Activated CD4-positive, alpha-beta T cell treated with anti-CD3 and anti-CD28 coated beads for 36 hours (primary cell): ENCODE data around the gene GSTM3. TPM values are rescaled to one million over a fixed set of nuclear protein-coding genes. Genes with fewer than 3 reads are reported as not detected.

ENCODE experiments used
- ATAC-seq: fragments of 200-7000 bp; cut with Tn5 transposase; one replicate; pipeline ENCODE4 v1.10.0; 2021; ENCODE audit warnings: mild to moderate bottlenecking, moderate library complexity
- CTCF ChIA-PET: fragments of 350-600 bp; sonication (Branson Sonifier 250); formaldehyde crosslinking; loops from one replicate; lab custom pipeline; 2021; ENCODE audit warnings: antibody characterized with exemption; lab: Charles Lee
- POLR2A ChIA-PET: fragments of 350-600 bp; sonication (Branson Sonifier 250); formaldehyde crosslinking; loops from one replicate; lab custom pipeline; 2021; ENCODE audit warnings: antibody characterized with exemption, inconsistent platforms; lab: Charles Lee
- DNase-seq: peaks from one replicate; pipeline ENCODE4 v3.0.0-alpha.2; 2020
- H3K27ac Mint-ChIP-seq: one replicate; pipeline ENCODE4 v1.8.0; 2021; ENCODE audit warnings: mixed read lengths
- H3K27me3 Mint-ChIP-seq: one replicate; pipeline ENCODE4 v1.8.0; 2021; ENCODE audit warnings: mixed read lengths
- H3K36me3 Mint-ChIP-seq: one replicate; pipeline ENCODE4 v1.8.0; 2021; ENCODE audit warnings: low read depth, mixed read lengths
- H3K4me1 Mint-ChIP-seq: one replicate; pipeline ENCODE4 v1.8.0; 2021; ENCODE audit warnings: mixed read lengths
- H3K4me3 Mint-ChIP-seq: one replicate; pipeline ENCODE4 v1.8.0; 2021; ENCODE audit warnings: mild to moderate bottlenecking, moderate library complexity, mixed read lengths
- H3K9me3 Mint-ChIP-seq: one replicate; pipeline ENCODE4 v1.8.0; 2021; ENCODE audit warnings: low read depth, mixed read lengths
- intact Hi-C, 2 experiments: fragments of 100-400 bp; cut with DNase I in 1 of 2; cut with micrococcal nuclease in 1 of 2; formaldehyde crosslinking; loops; one replicate each; pipeline versions ENCODE4 v1.14.2 to v1.15.1; 2022 to 2024; cut with DNase I, micrococcal nuclease
- total RNA-seq, 2 experiments: library from RNA; stranded (reverse); gene quantifications; one replicate each; pipeline ENCODE4 v1.2.3, GENCODE V29; 2021

GSTM3 gene
- total RNA-seq, 2 experiments from 2014 or later = 47.6 to 49.1 TPM

DNA sequence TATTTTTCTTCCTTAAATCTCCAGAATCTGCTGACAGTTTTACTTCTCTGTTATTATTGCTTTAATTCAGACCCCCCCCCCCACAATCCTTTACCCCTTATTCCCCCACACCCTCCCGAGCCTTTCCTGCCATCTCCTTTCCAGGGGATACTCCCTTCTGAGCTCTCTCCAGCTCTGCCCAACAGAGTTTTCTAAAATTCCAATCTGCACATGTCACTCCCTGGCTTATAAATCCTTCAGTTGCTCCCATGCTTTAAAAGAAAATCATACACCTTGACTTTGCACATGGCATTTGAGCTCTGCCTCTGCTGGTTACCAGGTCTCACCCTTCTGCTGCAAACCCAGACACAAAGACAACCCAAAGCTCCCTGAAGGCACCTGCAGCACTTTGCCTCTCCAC lies 34.6 kb upstream of the GSTM3 start:
- Mint-ChIP-seq H3K9me3 (no peaks in the 10 kb centered on the region), H3K4me1 (no peaks in the 10 kb centered on the region), H3K36me3 (no peaks in the 10 kb centered on the region), H3K4me3 (no peak overlapping the region), H3K27ac (no peak overlapping the region), H3K27me3 (no peaks in the 10 kb centered on the region)
- ChIA-PET CTCF (interaction anchor here (0.8 to 26.0 kb wide), 16 partner anchors 10 to 236 kb away, joined by 3 to 499 read pairs (median 6); partner anchors contain the start of genes AHCYL1 and GSTM1), POLR2A (no interaction called here)
- intact Hi-C loops = no loop called here
- ATAC-seq (no peak), DNase-seq (no peak)

DNA sequence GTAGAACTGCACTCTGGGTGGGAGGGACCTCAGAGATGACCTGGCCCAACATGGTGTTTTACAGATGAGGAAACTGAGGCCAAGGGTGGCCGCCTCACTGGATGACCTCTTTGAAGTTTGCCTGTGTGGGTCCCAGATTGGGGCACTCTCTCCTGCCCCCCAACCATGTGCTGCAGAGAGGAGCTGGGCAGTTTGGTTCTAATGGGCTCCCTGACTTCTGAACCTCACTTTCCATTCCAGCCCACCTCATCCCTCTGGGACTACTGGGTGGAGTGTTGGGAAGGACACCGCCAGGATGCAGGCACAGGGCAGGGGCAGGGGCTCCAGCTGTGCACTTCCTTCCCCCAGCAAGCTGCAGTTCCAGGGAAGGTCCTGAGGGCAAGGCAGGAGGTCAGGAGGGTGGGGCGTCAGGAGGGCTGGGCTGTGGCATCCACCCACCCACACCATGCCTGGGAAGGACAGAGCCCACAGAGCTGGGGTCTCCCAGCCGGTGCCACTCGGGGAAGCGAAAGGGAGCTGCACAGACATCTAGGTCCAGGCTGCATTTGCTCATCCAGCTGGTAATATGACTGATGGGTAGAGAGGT lies 33.2 kb upstream of the GSTM3 start:
- no peaks in the 10 kb centered on the region for H3K36me3 Mint-ChIP-seq

DNA sequence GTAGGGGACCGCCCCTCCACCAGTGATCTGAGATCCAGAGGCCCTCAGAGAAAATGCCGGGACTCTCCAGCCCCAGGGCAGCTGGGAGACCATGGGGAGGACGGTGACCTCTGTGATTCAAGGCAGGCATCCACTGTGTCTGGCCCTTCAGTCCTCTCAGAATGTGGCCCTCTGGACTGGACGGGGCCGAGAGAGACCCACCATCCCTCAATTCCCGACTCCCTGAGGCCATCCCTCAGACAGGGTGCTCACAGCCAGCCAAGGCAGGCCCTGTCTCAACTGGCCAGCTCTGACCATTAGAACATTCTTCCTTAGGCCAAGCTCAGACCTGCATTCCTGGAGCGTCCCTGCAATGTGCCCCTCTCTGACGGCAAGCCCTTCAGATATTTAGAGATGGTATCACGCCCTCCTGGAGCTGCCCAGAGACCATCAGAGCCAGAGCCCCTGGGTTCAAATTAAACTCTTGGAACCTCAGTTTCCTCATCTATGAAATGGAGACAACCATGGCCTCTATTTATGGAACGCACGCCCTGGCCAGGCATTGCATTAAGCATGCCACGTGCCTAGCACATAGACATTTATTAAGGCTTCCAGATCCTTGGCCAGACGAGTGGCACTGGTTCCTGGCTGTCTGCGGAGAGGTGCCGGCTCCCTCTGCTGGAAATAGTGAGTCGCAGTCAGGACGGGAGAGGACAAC lies 32.5 kb upstream of the GSTM3 start:
- no peaks in the 10 kb centered on the region for H3K27me3 Mint-ChIP-seq
- CTCF ChIA-PET = interaction anchor here (0.6 to 26.0 kb wide), 16 partner anchors 12 to 821 kb away, joined by 3 to 499 read pairs (median 4); partner anchors contain the start of genes AHCYL1 and GNAI3
- no peaks in the 10 kb centered on the region for H3K4me1 Mint-ChIP-seq
- H3K9me3 Mint-ChIP-seq = no peaks in the 10 kb centered on the region
- DNase-seq = peak; percentile 85
- POLR2A ChIA-PET = no interaction called here
- no peaks in the 10 kb centered on the region for H3K36me3 Mint-ChIP-seq
- peak; percentile 88 for ATAC-seq
- no peak overlapping the region for H3K4me3 Mint-ChIP-seq
- H3K27ac Mint-ChIP-seq = no peak overlapping the region
- intact Hi-C loops = loop anchor here (1.0 to 2.0 kb wide), 4 partner anchors 130 to 238 kb away; no protein-coding TSS in a partner anchor

More for the DNA sequence above, 33.2 kb upstream of the GSTM3 start:
- Mint-ChIP-seq H3K27me3 (no peaks in the 10 kb centered on the region), H3K27ac (no peak overlapping the region), H3K9me3 (no peaks in the 10 kb centered on the region), H3K4me3 (no peak overlapping the region), H3K4me1 (no peaks in the 10 kb centered on the region)
- DNase-seq = no peak
- no peak for ATAC-seq
- ChIA-PET CTCF (interaction anchor here (0.6 to 26.0 kb wide), 24 partner anchors 8 to 820 kb away, joined by 3 to 499 read pairs (median 4); partner anchors contain the start of genes AHCYL1, GSTM1 and GSTM4), POLR2A (no interaction called here)
- intact Hi-C loops = loop anchor here (1.0 to 2.0 kb wide), 4 partner anchors 131 to 237 kb away; no protein-coding TSS in a partner anchor

DNA sequence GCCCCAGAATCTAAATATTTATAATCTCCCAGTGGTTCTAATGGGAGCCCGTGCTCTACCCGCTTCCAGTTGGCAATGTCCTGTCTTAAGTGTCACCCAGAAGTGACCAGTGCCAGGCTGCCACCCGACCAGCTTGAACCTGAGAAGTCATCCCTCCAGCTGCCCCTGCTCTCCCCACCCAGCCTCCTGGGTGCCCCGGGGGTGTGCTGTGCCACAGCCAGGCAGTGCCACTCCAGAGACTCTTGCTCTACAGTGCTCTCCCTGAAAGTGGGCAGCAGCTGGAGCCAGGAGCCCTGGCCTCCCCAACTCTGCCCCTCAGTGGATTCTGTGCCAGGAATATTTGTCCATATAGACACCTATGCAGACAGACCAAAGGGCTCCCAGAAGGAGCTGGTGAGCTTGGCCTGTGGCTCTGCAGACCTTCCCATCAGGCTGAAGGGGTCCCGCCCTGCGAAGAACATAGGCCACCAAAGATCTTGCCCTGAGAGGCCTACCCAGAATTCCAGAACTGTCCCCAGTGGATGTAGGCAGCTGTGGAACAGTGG lies 31.9 kb upstream of the GSTM3 start:
- no peak overlapping the region for H3K4me3 Mint-ChIP-seq
- H3K36me3 Mint-ChIP-seq = no peaks in the 10 kb centered on the region
- DNase-seq = no peak
- CTCF ChIA-PET = interaction anchor here (0.7 to 26.0 kb wide), 14 partner anchors 8 to 257 kb away, joined by 3 to 499 read pairs (median 4); partner anchors contain the start of genes AHCYL1 and GNAI3
- no peak for ATAC-seq
- no peak overlapping the region for H3K27ac Mint-ChIP-seq
- no peaks in the 10 kb centered on the region for H3K27me3 Mint-ChIP-seq
- no peaks in the 10 kb centered on the region for H3K4me1 Mint-ChIP-seq
- intact Hi-C loops = loop anchor here (1.0 to 2.0 kb wide), 4 partner anchors 129 to 239 kb away; no protein-coding TSS in a partner anchor
- POLR2A ChIA-PET = interaction anchor here (0.7 kb wide), 1 partner anchor 822 kb away, joined by 6 read pairs; no protein-coding TSS in a partner anchor
- H3K9me3 Mint-ChIP-seq = no peaks in the 10 kb centered on the region

DNA sequence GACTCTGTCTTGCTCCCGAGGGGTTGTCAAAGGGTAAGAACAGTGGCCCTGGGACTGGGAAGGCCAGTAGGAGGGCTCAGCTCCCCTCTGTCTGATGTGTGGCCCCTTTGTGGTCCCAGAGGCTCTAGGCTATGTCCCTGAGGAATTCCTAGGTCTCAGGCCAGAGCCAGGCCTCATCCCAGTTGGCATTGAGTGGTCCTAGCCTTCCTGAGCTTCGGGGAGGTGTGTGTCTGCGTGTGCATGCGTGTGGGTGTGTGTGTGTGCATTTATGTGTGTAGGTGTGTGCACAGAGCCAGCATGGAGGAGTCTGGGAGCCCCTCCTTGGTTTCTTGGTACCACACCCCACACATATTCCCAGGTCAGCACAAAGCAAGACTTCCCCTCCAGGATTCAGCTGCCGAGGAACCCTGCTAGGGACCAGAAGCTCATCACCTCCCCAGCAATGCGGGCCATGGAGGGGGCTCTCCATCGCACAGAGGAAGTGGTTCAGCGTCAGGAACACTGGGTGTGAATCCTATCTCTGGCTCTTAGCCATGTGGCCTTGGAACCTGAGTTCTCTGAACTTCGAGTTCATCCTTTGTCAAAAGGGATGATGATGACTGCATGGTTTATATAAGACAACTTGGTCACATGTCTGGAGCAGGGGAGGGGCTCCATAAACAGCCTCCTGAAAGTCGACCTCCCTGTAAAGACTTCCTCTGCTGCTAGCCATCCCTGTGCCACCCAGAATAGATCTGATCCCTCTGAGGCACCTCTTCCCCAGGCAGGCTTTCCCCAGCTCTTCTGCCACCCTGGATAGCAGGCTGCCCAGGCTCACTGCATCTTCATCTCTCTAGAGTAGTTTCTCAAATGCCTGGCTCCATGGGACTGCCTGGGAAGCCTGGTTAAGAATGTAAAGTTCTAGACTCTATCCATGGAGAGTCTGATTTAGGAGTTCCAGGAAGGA lies 31.1 kb upstream of the GSTM3 start:
- intact Hi-C loops = loop anchor here in 1 of 2 experiments (2.0 kb wide), 1 partner anchor 129 kb away; no protein-coding TSS in a partner anchor
- no peaks in the 10 kb centered on the region for H3K4me1 Mint-ChIP-seq
- H3K9me3 Mint-ChIP-seq = no peaks in the 10 kb centered on the region
- no peak for DNase-seq
- H3K36me3 Mint-ChIP-seq = no peaks in the 10 kb centered on the region
- POLR2A ChIA-PET = interaction anchor here (0.7 kb wide), 1 partner anchor 822 kb away, joined by 6 read pairs; no protein-coding TSS in a partner anchor
- ATAC-seq = no peak
- no peak overlapping the region for H3K4me3 Mint-ChIP-seq
- H3K27me3 Mint-ChIP-seq = no peaks in the 10 kb centered on the region
- CTCF ChIA-PET = interaction anchor here (0.5 to 26.0 kb wide), 15 partner anchors 9 to 378 kb away, joined by 3 to 499 read pairs (median 3); partner anchors contain the start of genes AHCYL1 and GNAI3
- no peak overlapping the region for H3K27ac Mint-ChIP-seq

DNA sequence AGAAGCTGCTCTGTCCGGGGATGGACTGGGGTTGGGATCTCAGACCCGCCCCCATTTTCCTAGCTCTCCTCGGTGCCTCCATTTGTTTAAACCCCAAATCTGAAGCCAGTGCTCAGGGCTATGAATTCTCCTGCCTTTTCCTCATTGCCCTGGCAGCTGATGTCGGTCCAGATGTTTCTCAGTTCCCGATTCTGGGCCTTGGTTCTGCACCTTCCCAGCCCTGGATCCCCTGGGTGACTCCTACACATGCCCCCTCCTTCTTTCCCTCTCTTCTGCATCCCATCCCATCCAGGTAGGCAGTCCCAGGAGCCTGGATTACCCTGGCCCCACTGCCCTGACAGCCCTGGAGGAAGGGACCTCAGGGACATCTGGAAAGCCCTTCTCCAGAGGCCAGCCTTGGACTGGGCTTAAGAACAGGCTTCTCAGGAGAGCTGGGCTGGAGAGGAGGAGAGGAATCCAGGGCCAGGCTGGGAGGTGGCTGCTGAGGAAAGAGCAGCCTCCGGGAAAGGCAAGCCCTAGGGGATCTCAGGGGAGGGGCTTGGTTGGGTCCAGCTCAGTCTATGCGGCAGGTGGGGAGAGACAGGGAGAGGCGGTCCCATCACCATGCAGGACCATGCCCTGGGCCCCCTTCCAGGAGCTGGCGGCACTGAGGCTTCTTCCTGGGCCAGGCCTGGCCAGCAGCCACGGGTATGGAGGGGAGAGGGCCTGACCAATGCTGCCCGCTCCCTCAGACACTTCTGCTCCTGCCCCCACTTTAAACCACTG lies 29.7 kb upstream of the GSTM3 start:
- ChIA-PET CTCF (interaction anchor here (0.6 to 26.0 kb wide), 9 partner anchors 11 to 224 kb away, joined by 3 to 499 read pairs (median 4); partner anchors contain the start of genes AHCYL1 and GSTM1), POLR2A (no interaction called here)
- Mint-ChIP-seq H3K36me3 (no peaks in the 10 kb centered on the region), H3K4me1 (no peaks in the 10 kb centered on the region), H3K4me3 (no peak overlapping the region), H3K27ac (no peak overlapping the region), H3K27me3 (no peaks in the 10 kb centered on the region), H3K9me3 (no peaks in the 10 kb centered on the region)
- ATAC-seq (no peak), DNase-seq (no peak)
- intact Hi-C loops = no loop called here

DNA sequence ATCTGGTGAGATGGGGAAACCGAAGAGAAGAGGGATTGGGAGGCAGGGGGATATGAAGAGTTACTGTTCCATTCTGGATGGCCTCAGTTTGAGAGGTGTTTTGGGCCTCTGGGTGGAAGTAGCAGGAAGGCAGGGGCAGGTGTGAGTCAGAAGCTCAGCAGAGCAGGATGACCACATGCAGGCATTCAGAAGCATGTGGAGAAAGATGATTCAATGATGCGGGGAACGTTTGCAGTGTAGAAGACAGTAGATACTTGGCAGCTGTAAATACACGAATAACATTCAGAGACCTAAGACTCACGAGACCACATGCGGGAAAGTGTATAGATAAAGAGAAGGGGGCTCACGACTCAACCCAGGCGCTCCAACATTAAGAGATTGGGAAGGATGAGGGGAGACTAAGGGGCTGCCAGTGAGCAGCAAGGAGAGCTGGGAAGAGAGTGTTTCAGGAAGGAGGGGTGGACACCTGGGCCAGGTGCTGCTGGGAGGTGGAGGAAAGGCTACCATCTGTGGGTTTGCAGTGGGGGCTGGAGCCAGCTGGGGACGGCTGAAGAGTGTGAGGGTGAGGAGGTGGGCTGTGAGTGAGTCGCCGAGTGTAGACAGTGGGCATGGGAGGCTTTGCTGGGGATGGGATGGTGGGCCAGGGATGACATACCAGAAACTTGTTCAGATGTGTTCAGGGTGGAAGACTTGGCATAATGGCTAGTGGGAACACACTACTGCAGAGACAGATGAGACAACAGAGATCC lies 28.7 kb upstream of the GSTM3 start:
- DNase-seq = no peak
- no peak for ATAC-seq
- H3K36me3 Mint-ChIP-seq = no peaks in the 10 kb centered on the region
- no peak overlapping the region for H3K27ac Mint-ChIP-seq
- intact Hi-C loops = no loop called here
- H3K9me3 Mint-ChIP-seq = no peaks in the 10 kb centered on the region
- POLR2A ChIA-PET = no interaction called here
- CTCF ChIA-PET = interaction anchor here (0.6 to 26.0 kb wide), 6 partner anchors 36 to 212 kb away, joined by 3 to 499 read pairs (median 4); partner anchors contain the start of genes AHCYL1 and GSTM1
- H3K4me1 Mint-ChIP-seq = no peaks in the 10 kb centered on the region
- no peak overlapping the region for H3K4me3 Mint-ChIP-seq
- no peaks in the 10 kb centered on the region for H3K27me3 Mint-ChIP-seq

DNA sequence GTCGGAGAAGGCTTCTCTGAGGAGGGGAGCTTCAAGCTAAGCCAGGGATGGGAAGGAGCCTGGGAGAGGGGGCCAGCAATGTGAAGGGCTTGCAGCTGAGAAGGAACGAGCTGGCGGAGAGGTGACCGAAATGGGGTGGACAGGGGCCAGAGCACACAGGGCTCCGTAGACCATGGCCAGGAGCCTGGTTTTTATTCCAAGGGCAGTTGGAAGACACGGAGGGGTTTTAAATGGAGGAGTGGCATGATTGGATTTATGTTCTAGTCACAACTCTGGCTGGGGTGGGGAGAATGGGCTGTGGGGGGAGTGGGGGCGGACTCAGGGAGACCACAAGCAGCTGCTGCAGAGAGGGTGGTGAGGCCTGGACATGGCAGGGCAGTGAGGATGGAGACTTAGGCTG lies 28.0 kb upstream of the GSTM3 start:
- H3K36me3 Mint-ChIP-seq = no peaks in the 10 kb centered on the region
- H3K9me3 Mint-ChIP-seq = no peaks in the 10 kb centered on the region
- DNase-seq (peak; percentile 2), ATAC-seq (no peak)
- no peaks in the 10 kb centered on the region for H3K4me1 Mint-ChIP-seq
- no peaks in the 10 kb centered on the region for H3K27me3 Mint-ChIP-seq
- no peak overlapping the region for H3K27ac Mint-ChIP-seq
- ChIA-PET CTCF (interaction anchor here (0.6 to 26.0 kb wide), 6 partner anchors 37 to 213 kb away, joined by 3 to 499 read pairs (median 3); partner anchors contain the start of gene AHCYL1), POLR2A (no interaction called here)
- no peak overlapping the region for H3K4me3 Mint-ChIP-seq
- intact Hi-C loops = no loop called here

DNA sequence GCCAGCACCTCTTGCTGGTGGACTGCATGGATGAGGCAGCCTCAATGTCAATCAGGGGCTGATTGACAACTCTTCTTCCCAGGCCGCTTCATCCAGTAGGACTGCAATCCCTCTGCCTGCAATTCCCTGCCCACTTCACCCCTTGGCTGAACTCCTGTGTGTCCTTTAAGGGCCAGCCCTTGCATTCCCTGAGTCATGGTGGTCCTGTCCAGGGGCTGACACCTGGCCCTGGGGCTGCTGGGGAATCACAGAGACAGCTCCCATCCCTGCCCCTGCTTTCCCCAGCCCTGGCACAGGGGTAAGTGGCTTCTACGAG lies 27.5 kb upstream of the GSTM3 start:
- POLR2A ChIA-PET = no interaction called here
- Mint-ChIP-seq H3K9me3 (no peaks in the 10 kb centered on the region), H3K4me1 (no peaks in the 10 kb centered on the region), H3K27ac (no peak overlapping the region), H3K4me3 (no peak overlapping the region), H3K36me3 (no peaks in the 10 kb centered on the region), H3K27me3 (no peaks in the 10 kb centered on the region)
- no peak for DNase-seq
- CTCF ChIA-PET = interaction anchor here (0.6 to 1.0 kb wide), 3 partner anchors 64 to 159 kb away, joined by 3 read pairs; no protein-coding TSS in a partner anchor
- intact Hi-C loops = no loop called here
- ATAC-seq = no peak
